HepG2 (cell line): Measurements from ENCODE around the gene PSMD8. TPM values are rescaled to one million over a fixed set of nuclear protein-coding genes. Genes with fewer than 3 reads are reported as not detected.

Experiments
- KDM5B ChIP-seq: sonication (generic); formaldehyde crosslinking; IDR thresholded peaks from 2 replicates; pipeline ENCODE4 v1.4.0; 2020; ENCODE audit warnings: missing genetic modification reagents, mild to moderate bottlenecking, borderline replicate concordance
- PRMT3 ChIP-seq: sonication (generic); formaldehyde crosslinking; IDR thresholded peaks from 2 replicates; pipeline ENCODE4 v1.8.1; 2022; ENCODE audit warnings: low read depth, mild to moderate bottlenecking, moderate library complexity, missing genetic modification reagents, borderline replicate concordance
- RORA ChIP-seq: sonication (generic); formaldehyde crosslinking; IDR thresholded peaks from 2 replicates; pipeline ENCODE4 v1.5.0; 2020; ENCODE audit warnings: mild to moderate bottlenecking, missing genetic modification reagents, moderate library complexity
- ZNF746 ChIP-seq: sonication (generic); formaldehyde crosslinking; IDR thresholded peaks from 2 replicates; pipeline ENCODE4 v1.8.0; 2022; ENCODE audit warnings: mild to moderate bottlenecking, missing genetic modification reagents
- ZNF777 ChIP-seq: sonication (generic); formaldehyde crosslinking; IDR thresholded peaks from 2 replicates; pipeline ENCODE4 v1.4.0; 2020; ENCODE audit warnings: missing genetic modification reagents
- polyA plus RNA-seq, 8 experiments: library from polyadenylated mRNA; depleted of rRNA in 3 of 8; stranded (reverse) in 7 of 8; unstranded in 1 of 8; fragments of >200 nt; fragmentation: Illumina TruSeq in 4 of 8; extraction: Trizol in 4 of 8; gene quantifications; 2 replicates each; pipeline versions ENCODE4 v1.2.1 to v1.2.3, GENCODE V29; 2011 to 2016; ENCODE audit warnings: low read depth in 4 of 8, missing spikeins in 1 of 8, mixed read lengths in 1 of 8; ENCODE audit not compliant: insufficient read depth in 1 of 8
- total RNA-seq, 5 experiments: library from RNA; depleted of rRNA; stranded (reverse); fragments of >200 nt; fragmentation: Illumina TruSeq; extraction: Trizol; gene quantifications; 2 replicates each; pipeline ENCODE4 v1.2.3, GENCODE V29; 2016; ENCODE audit warnings: low read depth in 1 of 5
- TF ChIP-seq, protein P1 (sequence below): sonication (generic); formaldehyde crosslinking; IDR thresholded peaks from 2 replicates; pipeline ENCODE4 v1.5.0; 2020; ENCODE audit warnings: mild to moderate bottlenecking, missing genetic modification reagents
- TF ChIP-seq, protein P2 (sequence below): sonication (generic); formaldehyde crosslinking; IDR thresholded peaks from 2 replicates; pipeline ENCODE4 v1.5.1; 2020; ENCODE audit warnings: mild to moderate bottlenecking, missing genetic modification reagents, moderate library complexity
- TF ChIP-seq, protein P3 (sequence below): sonication (generic); formaldehyde crosslinking; IDR thresholded peaks from 2 replicates; pipeline ENCODE4 v1.8.1; 2022; ENCODE audit warnings: mild to moderate bottlenecking, missing genetic modification reagents
- TF ChIP-seq, protein P4 (sequence below): sonication (generic); formaldehyde crosslinking; IDR thresholded peaks from 2 replicates; pipeline ENCODE4 v1.4.0; 2020; ENCODE audit warnings: missing genetic modification reagents, borderline replicate concordance

Gene PSMD8
- total and polyA plus RNA-seq, 2 of the 13 experiments (the other 11 are each of a cell fraction or from before 2014, with no cell fraction given), result 162 to 296 TPM

DNA sequence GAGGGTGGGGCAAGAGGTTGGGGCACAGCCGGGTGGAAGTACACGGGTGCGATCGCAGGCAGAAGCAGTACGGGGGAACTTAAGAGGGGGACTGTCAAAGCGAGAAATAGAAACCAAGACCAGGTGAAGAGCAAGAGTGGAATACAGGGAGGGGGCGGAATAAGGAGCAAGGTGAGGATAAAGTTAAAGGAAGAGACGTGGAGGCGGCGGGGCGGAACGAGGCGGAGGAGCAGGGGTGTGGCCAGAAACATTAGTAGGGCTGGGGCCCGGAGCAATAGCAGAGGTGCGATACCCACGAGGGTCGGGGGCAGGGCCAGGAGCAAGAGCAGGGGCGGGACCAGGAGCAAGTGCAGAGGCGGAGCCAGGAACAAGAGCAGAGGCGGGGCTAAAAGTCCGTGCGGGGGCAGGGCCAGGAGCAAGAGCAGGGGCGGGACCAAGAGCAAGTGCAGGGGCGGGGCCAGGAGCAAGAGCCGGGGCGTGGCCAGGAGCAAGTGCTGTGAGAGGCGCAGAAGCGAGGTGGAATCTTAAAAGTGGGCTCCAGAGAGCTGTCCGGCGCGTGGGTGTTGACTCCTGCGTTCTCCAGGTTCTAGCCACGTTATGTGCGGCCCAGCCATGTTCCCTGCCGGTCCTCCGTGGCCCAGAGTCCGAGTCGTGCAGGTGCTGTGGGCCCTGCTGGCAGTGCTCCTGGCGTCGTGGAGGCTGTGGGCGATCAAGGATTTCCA lies 37.6 kb upstream of the PSMD8 start (continued):
- TF ChIP-seq, protein P1, sequence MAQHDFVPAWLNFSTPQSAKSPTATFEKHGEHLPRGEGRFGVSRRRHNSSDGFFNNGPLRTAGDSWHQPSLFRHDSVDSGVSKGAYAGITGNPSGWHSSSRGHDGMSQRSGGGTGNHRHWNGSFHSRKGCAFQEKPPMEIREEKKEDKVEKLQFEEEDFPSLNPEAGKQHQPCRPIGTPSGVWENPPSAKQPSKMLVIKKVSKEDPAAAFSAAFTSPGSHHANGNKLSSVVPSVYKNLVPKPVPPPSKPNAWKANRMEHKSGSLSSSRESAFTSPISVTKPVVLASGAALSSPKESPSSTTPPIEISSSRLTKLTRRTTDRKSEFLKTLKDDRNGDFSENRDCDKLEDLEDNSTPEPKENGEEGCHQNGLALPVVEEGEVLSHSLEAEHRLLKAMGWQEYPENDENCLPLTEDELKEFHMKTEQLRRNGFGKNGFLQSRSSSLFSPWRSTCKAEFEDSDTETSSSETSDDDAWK (CRISPR knock-in tag), result no peak
- TF ChIP-seq, protein P2, sequence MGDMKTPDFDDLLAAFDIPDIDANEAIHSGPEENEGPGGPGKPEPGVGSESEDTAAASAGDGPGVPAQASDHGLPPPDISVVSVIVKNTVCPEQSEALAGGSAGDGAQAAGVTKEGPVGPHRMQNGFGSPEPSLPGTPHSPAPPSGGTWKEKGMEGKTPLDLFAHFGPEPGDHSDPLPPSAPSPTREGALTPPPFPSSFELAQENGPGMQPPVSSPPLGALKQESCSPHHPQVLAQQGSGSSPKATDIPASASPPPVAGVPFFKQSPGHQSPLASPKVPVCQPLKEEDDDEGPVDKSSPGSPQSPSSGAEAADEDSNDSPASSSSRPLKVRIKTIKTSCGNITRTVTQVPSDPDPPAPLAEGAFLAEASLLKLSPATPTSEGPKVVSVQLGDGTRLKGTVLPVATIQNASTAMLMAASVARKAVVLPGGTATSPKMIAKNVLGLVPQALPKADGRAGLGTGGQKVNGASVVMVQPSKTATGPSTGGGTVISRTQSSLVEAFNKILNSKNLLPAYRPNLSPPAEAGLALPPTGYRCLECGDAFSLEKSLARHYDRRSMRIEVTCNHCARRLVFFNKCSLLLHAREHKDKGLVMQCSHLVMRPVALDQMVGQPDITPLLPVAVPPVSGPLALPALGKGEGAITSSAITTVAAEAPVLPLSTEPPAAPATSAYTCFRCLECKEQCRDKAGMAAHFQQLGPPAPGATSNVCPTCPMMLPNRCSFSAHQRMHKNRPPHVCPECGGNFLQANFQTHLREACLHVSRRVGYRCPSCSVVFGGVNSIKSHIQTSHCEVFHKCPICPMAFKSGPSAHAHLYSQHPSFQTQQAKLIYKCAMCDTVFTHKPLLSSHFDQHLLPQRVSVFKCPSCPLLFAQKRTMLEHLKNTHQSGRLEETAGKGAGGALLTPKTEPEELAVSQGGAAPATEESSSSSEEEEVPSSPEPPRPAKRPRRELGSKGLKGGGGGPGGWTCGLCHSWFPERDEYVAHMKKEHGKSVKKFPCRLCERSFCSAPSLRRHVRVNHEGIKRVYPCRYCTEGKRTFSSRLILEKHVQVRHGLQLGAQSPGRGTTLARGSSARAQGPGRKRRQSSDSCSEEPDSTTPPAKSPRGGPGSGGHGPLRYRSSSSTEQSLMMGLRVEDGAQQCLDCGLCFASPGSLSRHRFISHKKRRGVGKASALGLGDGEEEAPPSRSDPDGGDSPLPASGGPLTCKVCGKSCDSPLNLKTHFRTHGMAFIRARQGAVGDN (CRISPR knock-in tag), result peak; percentile 56
- TF ChIP-seq PRMT3 (CRISPR knock-in tag), result no peak
- TF ChIP-seq RORA (CRISPR knock-in tag), result no peak
- no peak for TF ChIP-seq KDM5B (CRISPR knock-in tag)
- TF ChIP-seq, protein P3, sequence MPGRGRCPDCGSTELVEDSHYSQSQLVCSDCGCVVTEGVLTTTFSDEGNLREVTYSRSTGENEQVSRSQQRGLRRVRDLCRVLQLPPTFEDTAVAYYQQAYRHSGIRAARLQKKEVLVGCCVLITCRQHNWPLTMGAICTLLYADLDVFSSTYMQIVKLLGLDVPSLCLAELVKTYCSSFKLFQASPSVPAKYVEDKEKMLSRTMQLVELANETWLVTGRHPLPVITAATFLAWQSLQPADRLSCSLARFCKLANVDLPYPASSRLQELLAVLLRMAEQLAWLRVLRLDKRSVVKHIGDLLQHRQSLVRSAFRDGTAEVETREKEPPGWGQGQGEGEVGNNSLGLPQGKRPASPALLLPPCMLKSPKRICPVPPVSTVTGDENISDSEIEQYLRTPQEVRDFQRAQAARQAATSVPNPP (CRISPR knock-in tag), result no peak
- TF ChIP-seq, protein P4, sequence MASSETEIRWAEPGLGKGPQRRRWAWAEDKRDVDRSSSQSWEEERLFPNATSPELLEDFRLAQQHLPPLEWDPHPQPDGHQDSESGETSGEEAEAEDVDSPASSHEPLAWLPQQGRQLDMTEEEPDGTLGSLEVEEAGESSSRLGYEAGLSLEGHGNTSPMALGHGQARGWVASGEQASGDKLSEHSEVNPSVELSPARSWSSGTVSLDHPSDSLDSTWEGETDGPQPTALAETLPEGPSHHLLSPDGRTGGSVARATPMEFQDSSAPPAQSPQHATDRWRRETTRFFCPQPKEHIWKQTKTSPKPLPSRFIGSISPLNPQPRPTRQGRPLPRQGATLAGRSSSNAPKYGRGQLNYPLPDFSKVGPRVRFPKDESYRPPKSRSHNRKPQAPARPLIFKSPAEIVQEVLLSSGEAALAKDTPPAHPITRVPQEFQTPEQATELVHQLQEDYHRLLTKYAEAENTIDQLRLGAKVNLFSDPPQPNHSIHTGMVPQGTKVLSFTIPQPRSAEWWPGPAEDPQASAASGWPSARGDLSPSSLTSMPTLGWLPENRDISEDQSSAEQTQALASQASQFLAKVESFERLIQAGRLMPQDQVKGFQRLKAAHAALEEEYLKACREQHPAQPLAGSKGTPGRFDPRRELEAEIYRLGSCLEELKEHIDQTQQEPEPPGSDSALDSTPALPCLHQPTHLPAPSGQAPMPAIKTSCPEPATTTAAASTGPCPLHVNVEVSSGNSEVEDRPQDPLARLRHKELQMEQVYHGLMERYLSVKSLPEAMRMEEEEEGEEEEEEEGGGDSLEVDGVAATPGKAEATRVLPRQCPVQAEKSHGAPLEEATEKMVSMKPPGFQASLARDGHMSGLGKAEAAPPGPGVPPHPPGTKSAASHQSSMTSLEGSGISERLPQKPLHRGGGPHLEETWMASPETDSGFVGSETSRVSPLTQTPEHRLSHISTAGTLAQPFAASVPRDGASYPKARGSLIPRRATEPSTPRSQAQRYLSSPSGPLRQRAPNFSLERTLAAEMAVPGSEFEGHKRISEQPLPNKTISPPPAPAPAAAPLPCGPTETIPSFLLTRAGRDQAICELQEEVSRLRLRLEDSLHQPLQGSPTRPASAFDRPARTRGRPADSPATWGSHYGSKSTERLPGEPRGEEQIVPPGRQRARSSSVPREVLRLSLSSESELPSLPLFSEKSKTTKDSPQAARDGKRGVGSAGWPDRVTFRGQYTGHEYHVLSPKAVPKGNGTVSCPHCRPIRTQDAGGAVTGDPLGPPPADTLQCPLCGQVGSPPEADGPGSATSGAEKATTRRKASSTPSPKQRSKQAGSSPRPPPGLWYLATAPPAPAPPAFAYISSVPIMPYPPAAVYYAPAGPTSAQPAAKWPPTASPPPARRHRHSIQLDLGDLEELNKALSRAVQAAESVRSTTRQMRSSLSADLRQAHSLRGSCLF (CRISPR knock-in tag), result no peak
- no peak for TF ChIP-seq ZNF746 (CRISPR knock-in tag)
- TF ChIP-seq ZNF777 (CRISPR knock-in tag), result no peak; the same call in 1 of the 2 replicates
